ENCODE measurements around the gene D2HGDH. TPM values are rescaled to one million over a fixed set of nuclear protein-coding genes. Genes with fewer than 3 reads are reported as not detected.
A peak's percentile ranks its signal among the peaks of the same experiment; 100 is the strongest.

D2HGDH gene
- total and polyA plus RNA-seq, 2 of the 13 experiments (the other 11 are each of a cell fraction or from before 2014, with no cell fraction given), result 19.2 to 20.3 TPM

- 0 out of 2 replicates have a peak, but pooled peaks have one; percentile 18 for TF ChIP-seq ZNF768 (CRISPR knock-in tag; IDR thresholded peaks at IDR 0.05)
- TF ChIP-seq, protein P1, sequence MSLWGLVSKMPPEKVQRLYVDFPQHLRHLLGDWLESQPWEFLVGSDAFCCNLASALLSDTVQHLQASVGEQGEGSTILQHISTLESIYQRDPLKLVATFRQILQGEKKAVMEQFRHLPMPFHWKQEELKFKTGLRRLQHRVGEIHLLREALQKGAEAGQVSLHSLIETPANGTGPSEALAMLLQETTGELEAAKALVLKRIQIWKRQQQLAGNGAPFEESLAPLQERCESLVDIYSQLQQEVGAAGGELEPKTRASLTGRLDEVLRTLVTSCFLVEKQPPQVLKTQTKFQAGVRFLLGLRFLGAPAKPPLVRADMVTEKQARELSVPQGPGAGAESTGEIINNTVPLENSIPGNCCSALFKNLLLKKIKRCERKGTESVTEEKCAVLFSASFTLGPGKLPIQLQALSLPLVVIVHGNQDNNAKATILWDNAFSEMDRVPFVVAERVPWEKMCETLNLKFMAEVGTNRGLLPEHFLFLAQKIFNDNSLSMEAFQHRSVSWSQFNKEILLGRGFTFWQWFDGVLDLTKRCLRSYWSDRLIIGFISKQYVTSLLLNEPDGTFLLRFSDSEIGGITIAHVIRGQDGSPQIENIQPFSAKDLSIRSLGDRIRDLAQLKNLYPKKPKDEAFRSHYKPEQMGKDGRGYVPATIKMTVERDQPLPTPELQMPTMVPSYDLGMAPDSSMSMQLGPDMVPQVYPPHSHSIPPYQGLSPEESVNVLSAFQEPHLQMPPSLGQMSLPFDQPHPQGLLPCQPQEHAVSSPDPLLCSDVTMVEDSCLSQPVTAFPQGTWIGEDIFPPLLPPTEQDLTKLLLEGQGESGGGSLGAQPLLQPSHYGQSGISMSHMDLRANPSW (CRISPR knock-in tag; IDR thresholded peaks at IDR 0.05; ENCODE audit: borderline replicate concordance), result no peak
- no peaks in the 10 kb centered on the region for H3K79me2 ChIP-seq (ENCODE audit: insufficient read depth, low read length)
- intact Hi-C loops (cut with micrococcal nuclease; ENCODE audit: unreplicated experiment), result no loop called here
- no peaks in the 10 kb centered on the region for H3K36me3 ChIP-seq (replicated peaks in 1 of 2; ENCODE audit: control insufficient read depth in 1 of 2, insufficient read depth in 2 of 2, low read length in 2 of 2)
- WGBS (ENCODE audit: low lambda C conversion rate), result 82% methylated on average over 9 of the region's 10 CpGs
- no peak overlapping the region for H3K4me3 ChIP-seq (replicated peaks in 1 of 3; ENCODE audit: insufficient read depth in 1 of 3, low read depth in 2 of 3, low read length in 3 of 3)
- no peaks in the 10 kb centered on the region for H4K20me1 ChIP-seq (ENCODE audit: insufficient read depth, low read length)
- H3K9me3 ChIP-seq (ENCODE audit: low read length), result no peaks in the 10 kb centered on the region
- no peak for DNase-seq (ENCODE audit: low spot score)
- no peaks in the 10 kb centered on the region; a peak in 1 of 5 replicates for H3K27me3 ChIP-seq (ENCODE audit: control insufficient read depth in 1 of 2, insufficient read depth in 2 of 2, low read length in 2 of 2)
- H3K9ac ChIP-seq (ENCODE audit: insufficient read depth, low read depth, low read length), result no peak overlapping the region
- no TSS peak for BruUV-seq (replicated peaks)
- ChIA-PET POLR2A (interaction anchor here (1.4 to 2.3 kb wide), 2 partner anchors 14 to 20 kb away, joined by 3 to 7 read pairs; no protein-coding TSS in a partner anchor), CTCF (ENCODE audit: low intra/inter-chr PET ratio, low total read pairs) (no interaction called here)
- no peak overlapping the region for H3K27ac ChIP-seq (ENCODE audit: extremely low read length, insufficient read depth, low read length)
- H3K4me2 ChIP-seq (ENCODE audit: low read depth, low read length), result no peak overlapping the region
- no peak for ATAC-seq
- no peak for FAIRE-seq
- H3K4me1 ChIP-seq (ENCODE audit: insufficient read depth, low read length), result peaks cover 17% of the 10 kb centered on the region
- in situ Hi-C loops (cut with HindIII; ENCODE audit: extremely low pct_ligation_motif_present, low pct_unique_long_range_greater_than_20kb), result no loop called here
- H2AFZ ChIP-seq (ENCODE audit: low read length), result no peak overlapping the region
Measured at GRCh38 chr2:241794250-241794823, 59.9 kb downstream of the D2HGDH start.

Measured in HepG2 (cell line).